ENCODE results near the gene EME2. TPM values are rescaled to one million over a fixed set of nuclear protein-coding genes. Genes with fewer than 3 reads are reported as not detected.

EME2 gene
- total RNA-seq, 1 donor from 2014 or later, result 14.9 TPM

GRCh38 chr16:1763521-1764511 is 8.8 kb upstream of the EME2 start:
- intact Hi-C loops (cut with DNase I), result no loop called here
- no peak for DNase-seq (ENCODE audit: low spot score)

- DNase-seq (ENCODE audit: low spot score), result no peak
- intact Hi-C loops (cut with DNase I), result no loop called here
These were observed 7.6 kb upstream of the EME2 start for GRCh38 chr16:1764971-1765370.

GRCh38 chr16:1765826-1766225 is 6.8 kb upstream of the EME2 start:
- intact Hi-C loops (cut with DNase I), result no loop called here
- DNase-seq (ENCODE audit: low spot score), result no peak

- no peak for DNase-seq (ENCODE audit: low spot score)
- intact Hi-C loops (cut with DNase I), result no loop called here
These were observed 6.4 kb upstream of the EME2 start for GRCh38 chr16:1766231-1766630.

GRCh38 chr16:1766701-1767100 is 5.9 kb upstream of the EME2 start:
- no peak for DNase-seq (ENCODE audit: low spot score)
- intact Hi-C loops (cut with DNase I), result no loop called here

DNA sequence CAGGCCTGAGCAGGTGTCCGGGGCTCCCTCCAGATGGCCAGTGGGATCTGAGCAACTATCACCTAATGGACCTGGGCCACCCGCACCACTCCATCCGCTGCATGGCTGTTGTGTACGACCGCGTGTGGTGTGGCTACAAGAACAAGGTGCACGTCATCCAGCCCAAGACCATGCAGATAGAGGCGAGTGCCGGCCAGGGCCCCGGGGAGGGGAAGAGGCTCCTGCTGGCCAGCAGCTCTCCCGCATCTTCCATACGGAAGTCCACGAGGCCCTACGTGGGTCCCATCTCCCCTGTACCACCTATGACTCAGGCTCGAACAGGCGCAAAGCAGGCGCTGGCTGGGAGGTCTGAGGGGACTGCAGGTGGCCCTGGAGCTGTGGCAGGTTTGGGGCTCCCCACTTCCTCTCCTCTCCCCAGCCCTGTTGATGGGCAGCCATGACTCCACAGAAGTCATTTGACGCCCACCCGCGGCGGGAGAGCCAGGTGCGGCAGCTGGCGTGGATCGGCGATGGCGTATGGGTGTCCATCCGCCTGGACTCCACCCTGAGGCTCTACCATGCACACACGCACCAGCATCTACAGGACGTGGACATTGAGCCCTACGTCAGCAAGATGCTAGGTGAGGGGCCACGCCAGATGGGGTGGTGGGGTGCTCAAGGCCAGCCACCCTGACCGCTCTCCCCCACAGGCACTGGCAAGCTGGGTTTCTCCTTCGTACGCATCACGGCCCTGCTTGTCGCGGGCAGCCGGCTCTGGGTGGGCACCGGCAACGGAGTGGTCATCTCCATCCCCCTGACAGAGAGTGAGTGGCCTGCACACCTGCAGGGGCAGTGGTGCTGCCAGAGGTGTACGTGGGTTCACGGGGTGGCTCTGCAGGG is 5.3 kb upstream of the EME2 start:
- DNase-seq (ENCODE audit: low spot score), result no peak
- intact Hi-C loops (cut with DNase I), result no loop called here

GRCh38 chr16:1768061-1768766 is 4.4 kb upstream of the EME2 start:
- no peak for DNase-seq (ENCODE audit: low spot score)
- intact Hi-C loops (cut with DNase I), result no loop called here

- DNase-seq (ENCODE audit: low spot score), result no peak
- intact Hi-C loops (cut with DNase I), result no loop called here
These were observed 3.7 kb upstream of the EME2 start for GRCh38 chr16:1768767-1769401.

DNA sequence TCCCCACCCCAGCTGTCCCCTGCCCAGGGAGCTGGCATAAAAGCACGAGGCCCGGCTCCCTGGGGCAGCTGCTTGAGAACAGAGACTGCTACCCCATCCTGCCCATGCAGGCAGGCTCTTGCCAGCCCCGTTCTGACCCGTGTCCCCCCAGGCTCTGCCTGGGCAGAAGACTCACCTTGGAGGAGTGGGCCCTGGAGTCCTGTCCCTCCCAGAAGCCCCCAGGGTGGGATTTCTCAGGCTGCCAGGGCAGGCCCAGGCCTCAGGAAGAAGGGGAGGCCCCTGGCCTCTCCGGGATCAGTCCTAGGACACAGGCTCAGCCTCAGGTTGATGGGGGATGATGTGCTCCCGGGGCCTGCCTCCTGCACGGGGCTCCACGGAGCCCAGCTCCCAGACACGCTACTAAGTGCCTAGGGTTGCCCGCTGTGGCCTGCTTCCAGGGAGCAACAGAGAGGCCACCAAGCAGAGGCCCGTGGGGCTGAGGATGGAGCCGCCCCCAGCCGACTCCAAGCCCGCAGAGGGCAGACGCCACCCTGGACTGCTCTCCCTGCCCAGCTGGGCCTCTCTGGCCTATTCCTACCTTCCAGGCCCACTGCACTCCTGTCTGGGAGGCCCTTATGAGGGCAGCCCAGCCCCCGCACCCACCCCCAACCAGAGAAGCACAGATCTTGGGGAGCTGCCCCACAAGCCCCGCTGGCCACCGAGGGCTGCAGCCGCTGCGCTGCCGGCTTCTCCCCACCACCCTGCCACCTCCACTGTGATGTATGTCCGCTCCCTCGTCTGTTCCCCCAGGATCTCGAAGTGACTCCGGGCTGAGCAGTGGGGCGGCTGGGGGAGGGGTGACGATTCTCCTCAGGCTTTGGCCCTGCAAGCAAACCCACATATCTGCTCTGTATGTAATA is 3.0 kb upstream of the EME2 start:
- no peak for DNase-seq (ENCODE audit: low spot score)
- intact Hi-C loops (cut with DNase I), result loop anchor here (5.0 kb wide), 1 partner anchor 62 kb away; the partner anchor contains the start of gene MAPK8IP3

- no peak for DNase-seq (ENCODE audit: low spot score)
- intact Hi-C loops (cut with DNase I), result loop anchor here (5.0 kb wide), 1 partner anchor 63 kb away; the partner anchor contains the start of gene MAPK8IP3
These were observed 2.1 kb upstream of the EME2 start for GRCh38 chr16:1770328-1771187.

GRCh38 chr16:1771188-1771863 is 1.3 kb upstream of the EME2 start, which contains the start of gene NME3:
NME3 (minus strand) TSS chr16:1771543; CDS start chr16:1771534, 9 bp downstream.
- intact Hi-C loops (cut with DNase I), result loop anchor here (5.0 kb wide), 1 partner anchor 64 kb away; the partner anchor contains the start of gene MAPK8IP3
- DNase-seq (ENCODE audit: low spot score), result peak; percentile 92

DNA sequence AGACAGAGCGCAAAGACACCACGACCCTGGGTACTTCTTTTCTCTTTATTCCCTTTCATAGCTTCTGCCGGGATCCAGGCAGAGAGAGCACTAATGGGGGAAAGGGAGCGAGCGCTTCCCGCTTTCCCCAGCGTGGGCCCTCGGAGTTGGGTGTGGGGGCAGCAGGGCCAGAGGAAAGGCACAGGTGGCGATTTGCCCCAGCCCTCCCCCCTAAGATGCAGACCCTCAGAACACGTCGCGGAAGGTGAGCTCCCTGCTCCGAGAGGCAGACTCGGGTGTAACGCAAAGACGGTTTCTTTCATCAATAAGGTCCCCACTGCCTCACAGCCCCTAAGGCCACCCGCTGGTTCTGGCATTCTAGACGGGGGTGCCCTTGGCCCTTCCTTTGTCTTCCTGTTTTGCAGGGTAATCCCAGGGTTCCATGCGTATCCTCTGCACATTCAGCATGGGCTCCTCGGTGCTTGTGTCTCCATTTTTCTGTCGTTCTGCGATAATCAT is 697 bp upstream of the EME2 start:
- intact Hi-C loops (cut with DNase I), result loop anchor here (5.0 kb wide), 1 partner anchor 65 kb away; the partner anchor contains the start of gene MAPK8IP3
- no peak for DNase-seq (ENCODE audit: low spot score)

- peak; percentile 91 for DNase-seq (ENCODE audit: low spot score)
- intact Hi-C loops (cut with DNase I), result loop anchor here (5.0 kb wide), 1 partner anchor 66 kb away; the partner anchor contains the start of gene MAPK8IP3
These were observed 495 bp downstream of the EME2 start, which contains the start of gene MRPS34 for GRCh38 chr16:1772908-1773702. MRPS34 (minus strand) TSS chr16:1773134; CDS start chr16:1773119, 15 bp downstream.

- no peak for DNase-seq (ENCODE audit: low spot score)
- intact Hi-C loops (cut with DNase I), result loop anchor here (5.0 kb wide), 1 partner anchor 67 kb away; the partner anchor contains the start of gene MAPK8IP3
These were observed 1.3 kb downstream of the EME2 start for GRCh38 chr16:1773703-1774447.

DNA sequence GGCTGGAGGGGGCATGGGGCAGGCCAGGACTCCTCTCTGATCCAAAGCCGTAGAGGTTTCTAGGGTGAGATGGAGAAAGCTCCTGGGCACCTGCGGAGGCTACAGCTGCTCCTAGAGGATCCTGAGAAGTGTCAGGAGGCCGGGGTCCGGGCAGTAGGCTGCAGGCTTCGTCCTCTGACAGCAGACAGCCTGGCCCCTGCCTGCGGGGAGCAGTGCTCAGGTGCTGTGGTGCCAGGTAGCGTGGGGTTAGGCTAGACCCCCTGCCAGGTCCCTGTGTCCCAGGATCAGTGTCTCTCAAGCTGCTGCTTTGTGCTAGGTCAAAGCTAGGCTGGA is 1.8 kb downstream of the EME2 start:
- intact Hi-C loops (cut with DNase I), result loop anchor here (5.0 kb wide), 1 partner anchor 67 kb away; the partner anchor contains the start of gene MAPK8IP3
- no peak for DNase-seq (ENCODE audit: low spot score)

All from cardiac septum (tissue), 1 donor.